HTERT RPE-1 (cell line): ENCODE results near the gene DYNC2H1.

Experiments used
- in situ Hi-C: fragments of 300-500 bp; cut with MboI; formaldehyde crosslinking; loops from 4 replicates; pipeline ENCODE4 v1.14.3; 2020; ENCODE audit warnings: low sequenced_read_pairs

DYNC2H1 gene

GRCh38 chr11:103108933-103109817, at the start of gene DYNC2H1:
TSS of gene DYNC2H1 (plus strand) at chr11:103109426. CDS start at chr11:103109575, 149 bp downstream.
- in situ Hi-C loops: no loop called here

- in situ Hi-C loops: no loop called here
These were observed 47.6 kb upstream of the DYNC2H1 start for GRCh38 chr11:103061656-103062055.

- in situ Hi-C loops: no loop called here
These were observed 42.1 kb upstream of the DYNC2H1 start for GRCh38 chr11:103067118-103067517.

GRCh38 chr11:103069367-103069766, 39.9 kb upstream of the DYNC2H1 start:
- in situ Hi-C loops: no loop called here

GRCh38 chr11:103070142-103070541, 39.1 kb upstream of the DYNC2H1 start:
- in situ Hi-C loops: no loop called here

GRCh38 chr11:103071008-103071407, 38.2 kb upstream of the DYNC2H1 start:
- in situ Hi-C loops: no loop called here

GRCh38 chr11:103076361-103076760, 32.9 kb upstream of the DYNC2H1 start:
- in situ Hi-C loops: no loop called here

GRCh38 chr11:103077554-103077953, 31.7 kb upstream of the DYNC2H1 start:
- in situ Hi-C loops: no loop called here

- in situ Hi-C loops: no loop called here
These were observed 30.5 kb upstream of the DYNC2H1 start for GRCh38 chr11:103078710-103079109.

GRCh38 chr11:103079833-103080232, 29.4 kb upstream of the DYNC2H1 start:
- in situ Hi-C loops: no loop called here

- in situ Hi-C loops: no loop called here
These were observed 23.4 kb upstream of the DYNC2H1 start for GRCh38 chr11:103085758-103086365.

GRCh38 chr11:103086461-103086860, 22.8 kb upstream of the DYNC2H1 start:
- in situ Hi-C loops: no loop called here

GRCh38 chr11:103091064-103091800, 18.0 kb upstream of the DYNC2H1 start:
- in situ Hi-C loops: no loop called here

GRCh38 chr11:103091801-103092524, 17.3 kb upstream of the DYNC2H1 start, which contains the start of gene DCUN1D5:
TSS of gene DCUN1D5 (minus strand) at chr11:103092160. CDS start at chr11:103091872, 288 bp downstream.
- in situ Hi-C loops: no loop called here

- in situ Hi-C loops: no loop called here
These were observed 11.9 kb upstream of the DYNC2H1 start for GRCh38 chr11:103097279-103097678.

GRCh38 chr11:103109818-103110388, 677 bp downstream of the DYNC2H1 start:
- in situ Hi-C loops: no loop called here

- in situ Hi-C loops: no loop called here
These were observed 1.2 kb downstream of the DYNC2H1 start for GRCh38 chr11:103110391-103110790.

- in situ Hi-C loops: no loop called here
These were observed 2.2 kb downstream of the DYNC2H1 start for GRCh38 chr11:103111400-103111799.

GRCh38 chr11:103112364-103112763, 3.1 kb downstream of the DYNC2H1 start:
- in situ Hi-C loops: no loop called here

GRCh38 chr11:103114836-103115235, 5.6 kb downstream of the DYNC2H1 start:
- in situ Hi-C loops: no loop called here
